Ovary (tissue), 3 donors: ENCODE results near the gene HOXA4.

Experiments
- EP300 ChIP-seq: sonication (generic); formaldehyde crosslinking; IDR thresholded peaks from one replicate; pipeline ENCODE4 v1.6.1; 2017; ENCODE audit warnings: antibody characterized with exemption
- TF ChIP-seq, protein P1 (sequence below), 3 donors: fragments of 450-650 bp in 2 of 3; fragments of 200-600 bp in 1 of 3; IDR thresholded peaks; one replicate each; pipeline versions ENCODE4 v1.5.1 to v1.8.0; 2016 to 2022; ENCODE audit warnings: antibody characterized with exemption in 3 of 3, mild to moderate bottlenecking in 1 of 3
- donor health status: DM: no; HTN: no; CAD: no.

DNA sequence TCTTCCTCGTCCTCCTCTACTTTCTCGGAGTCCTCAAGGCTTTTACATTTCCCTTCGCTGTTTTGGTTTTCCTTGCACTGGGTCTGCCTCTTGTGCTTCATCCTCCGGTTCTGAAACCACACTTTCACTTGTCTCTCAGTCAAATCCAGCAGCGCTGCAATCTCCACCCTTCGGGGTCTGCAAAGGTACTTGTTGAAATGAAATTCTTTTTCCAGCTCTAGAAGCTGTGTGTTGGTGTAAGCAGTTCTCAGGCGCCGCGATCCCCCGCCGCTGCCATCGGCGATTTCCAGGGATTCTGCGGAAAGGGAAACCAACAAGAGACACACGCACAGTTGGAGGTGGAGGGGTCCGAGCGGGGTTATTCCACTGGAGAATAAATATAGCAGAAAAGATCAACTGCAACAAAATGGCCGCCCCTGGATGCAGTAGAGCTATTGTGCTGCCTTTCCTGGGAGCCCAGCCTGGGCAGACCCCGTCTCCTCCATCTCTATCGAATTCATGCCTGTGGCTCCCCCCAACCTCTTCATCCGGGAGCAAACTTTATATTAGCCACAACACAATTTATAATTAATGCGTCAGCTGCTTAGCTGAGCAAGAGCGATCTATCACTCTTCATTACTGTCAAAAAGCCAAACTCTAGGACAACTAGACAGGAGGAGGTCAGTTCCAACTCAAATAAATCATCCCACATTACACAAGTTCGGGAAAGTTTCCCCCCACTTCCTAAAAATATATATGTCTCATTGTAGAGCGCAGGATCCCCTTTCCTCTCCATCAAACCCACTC lies 29.2 kb downstream of the HOXA4 start:
- TF ChIP-seq, protein P1, sequence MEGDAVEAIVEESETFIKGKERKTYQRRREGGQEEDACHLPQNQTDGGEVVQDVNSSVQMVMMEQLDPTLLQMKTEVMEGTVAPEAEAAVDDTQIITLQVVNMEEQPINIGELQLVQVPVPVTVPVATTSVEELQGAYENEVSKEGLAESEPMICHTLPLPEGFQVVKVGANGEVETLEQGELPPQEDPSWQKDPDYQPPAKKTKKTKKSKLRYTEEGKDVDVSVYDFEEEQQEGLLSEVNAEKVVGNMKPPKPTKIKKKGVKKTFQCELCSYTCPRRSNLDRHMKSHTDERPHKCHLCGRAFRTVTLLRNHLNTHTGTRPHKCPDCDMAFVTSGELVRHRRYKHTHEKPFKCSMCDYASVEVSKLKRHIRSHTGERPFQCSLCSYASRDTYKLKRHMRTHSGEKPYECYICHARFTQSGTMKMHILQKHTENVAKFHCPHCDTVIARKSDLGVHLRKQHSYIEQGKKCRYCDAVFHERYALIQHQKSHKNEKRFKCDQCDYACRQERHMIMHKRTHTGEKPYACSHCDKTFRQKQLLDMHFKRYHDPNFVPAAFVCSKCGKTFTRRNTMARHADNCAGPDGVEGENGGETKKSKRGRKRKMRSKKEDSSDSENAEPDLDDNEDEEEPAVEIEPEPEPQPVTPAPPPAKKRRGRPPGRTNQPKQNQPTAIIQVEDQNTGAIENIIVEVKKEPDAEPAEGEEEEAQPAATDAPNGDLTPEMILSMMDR (IDR thresholded peaks at IDR 0.05), result no peak
- TF ChIP-seq EP300, result no peak
